Mucosa of stomach (tissue), 1 donor: ENCODE results near the gene RHOG.
"Not testable (repeated sequence)": the region's sequence is repeated elsewhere in the genome, so short reads cannot be mapped to it uniquely, and the experiment has no call there.

ENCODE experiments used
- H3K27me3 ChIP-seq: one replicate; pipeline ENCODE4 v1.7.0; 2013; ENCODE audit warnings: mild to moderate bottlenecking, low read length; ENCODE audit not compliant: control insufficient read depth, insufficient read depth
- H3K36me3 ChIP-seq: one replicate; pipeline ENCODE4 v1.7.0; 2013; ENCODE audit warnings: low read length; ENCODE audit not compliant: control insufficient read depth, insufficient read depth
- H3K4me1 ChIP-seq: one replicate; pipeline ENCODE4 v1.7.0; 2013; ENCODE audit warnings: mild to moderate bottlenecking, low read length; ENCODE audit not compliant: control insufficient read depth, insufficient read depth
- H3K4me3 ChIP-seq: one replicate; pipeline ENCODE4 v1.7.0; 2013; ENCODE audit warnings: low read length
- H3K9ac ChIP-seq: one replicate; pipeline ENCODE4 v1.7.0; 2013; ENCODE audit warnings: mild to moderate bottlenecking, low read length, moderate library complexity
- H3K9me3 ChIP-seq: one replicate; pipeline ENCODE4 v1.7.0; 2013; ENCODE audit warnings: mild to moderate bottlenecking, low read length, moderate library complexity; ENCODE audit not compliant: control insufficient read depth
- donor health status: Pancreatic carcinoma.

RHOG gene

GRCh38 chr11:3796801-3797328 is 43.9 kb downstream of the RHOG start:
- Histone ChIP-seq H3K9ac (peak overlapping the region; percentile 98), H3K27me3 (no peaks in the 10 kb centered on the region), H3K36me3 (no peaks in the 10 kb centered on the region), H3K4me3 (peak overlapping the region; percentile 82), H3K4me1 (peaks cover 18% of the 10 kb centered on the region), H3K9me3 (no peaks in the 10 kb centered on the region)

GRCh38 chr11:3796346-3796745 is 44.4 kb downstream of the RHOG start:
- H3K4me3 ChIP-seq: peak overlapping the region; percentile 82
- H3K9ac ChIP-seq: peak overlapping the region; percentile 98
- no peaks in the 10 kb centered on the region for H3K27me3 ChIP-seq
- H3K36me3 ChIP-seq: no peaks in the 10 kb centered on the region
- no peaks in the 10 kb centered on the region for H3K9me3 ChIP-seq
- peaks cover 18% of the 10 kb centered on the region for H3K4me1 ChIP-seq

- Histone ChIP-seq H3K9me3 (no peaks in the 10 kb centered on the region), H3K4me3 (peak overlapping the region; percentile 82)
Measured at GRCh38 chr11:3796002-3796311, 44.8 kb downstream of the RHOG start.

DNA sequence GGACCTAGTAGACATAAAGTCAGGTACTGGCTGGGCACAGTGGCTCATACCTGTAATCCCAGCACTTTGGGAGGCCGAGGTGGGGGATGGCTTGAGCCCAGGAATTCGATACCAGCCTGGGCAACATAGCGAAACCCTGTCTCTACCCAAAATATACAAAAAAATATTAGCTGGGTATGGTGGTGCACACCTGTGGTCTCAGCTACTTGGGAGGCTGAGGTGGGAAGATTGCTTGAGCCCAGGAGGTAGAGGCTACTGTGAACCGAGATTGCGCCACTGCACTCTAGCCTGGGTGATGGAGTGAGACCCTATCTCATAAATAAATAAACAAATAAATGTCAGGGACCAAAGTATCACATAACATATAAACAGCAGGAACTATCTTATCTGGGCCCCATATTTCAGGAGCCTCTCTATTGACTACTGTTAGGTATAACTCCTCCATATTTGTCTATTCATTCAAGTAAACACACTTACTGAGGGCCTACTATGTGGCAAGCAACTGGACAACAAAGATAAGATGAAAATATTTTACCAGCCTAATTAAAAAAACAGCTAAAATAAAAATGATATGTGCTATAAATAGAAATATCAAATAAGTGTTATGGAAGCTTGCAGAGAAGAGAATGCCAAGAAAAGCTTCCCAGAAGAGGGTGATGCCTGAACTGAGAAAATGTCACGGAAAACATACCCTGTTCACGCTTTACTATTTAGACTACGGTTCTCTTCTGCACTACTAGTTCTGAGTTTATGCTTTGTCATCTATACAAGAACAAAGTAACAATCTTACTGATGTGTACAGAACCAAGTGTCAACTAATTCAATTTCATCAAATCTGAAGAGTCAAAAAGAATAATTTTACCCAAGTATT is 45.4 kb downstream of the RHOG start:
- Histone ChIP-seq H3K4me1 (peaks cover 18% of the 10 kb centered on the region), H3K9me3 (no peaks in the 10 kb centered on the region), H3K36me3 (no peaks in the 10 kb centered on the region), H3K27me3 (no peaks in the 10 kb centered on the region), H3K9ac (peak overlapping the region; percentile 98), H3K4me3 (no peak overlapping the region)

More at GRCh38 chr11:3796002-3796311, 44.8 kb downstream of the RHOG start:
- Histone ChIP-seq H3K27me3 (no peaks in the 10 kb centered on the region), H3K9ac (peak overlapping the region; percentile 98), H3K4me1 (peaks cover 18% of the 10 kb centered on the region), H3K36me3 (no peaks in the 10 kb centered on the region)

- H3K36me3 ChIP-seq, H3K27me3 ChIP-seq, H3K4me3 ChIP-seq, H3K9me3 ChIP-seq, H3K9ac ChIP-seq: not testable (repeated sequence)
- H3K4me1 ChIP-seq: peaks cover 18% of the 10 kb centered on the region
Measured at GRCh38 chr11:3794387-3794786, 46.4 kb downstream of the RHOG start.

DNA sequence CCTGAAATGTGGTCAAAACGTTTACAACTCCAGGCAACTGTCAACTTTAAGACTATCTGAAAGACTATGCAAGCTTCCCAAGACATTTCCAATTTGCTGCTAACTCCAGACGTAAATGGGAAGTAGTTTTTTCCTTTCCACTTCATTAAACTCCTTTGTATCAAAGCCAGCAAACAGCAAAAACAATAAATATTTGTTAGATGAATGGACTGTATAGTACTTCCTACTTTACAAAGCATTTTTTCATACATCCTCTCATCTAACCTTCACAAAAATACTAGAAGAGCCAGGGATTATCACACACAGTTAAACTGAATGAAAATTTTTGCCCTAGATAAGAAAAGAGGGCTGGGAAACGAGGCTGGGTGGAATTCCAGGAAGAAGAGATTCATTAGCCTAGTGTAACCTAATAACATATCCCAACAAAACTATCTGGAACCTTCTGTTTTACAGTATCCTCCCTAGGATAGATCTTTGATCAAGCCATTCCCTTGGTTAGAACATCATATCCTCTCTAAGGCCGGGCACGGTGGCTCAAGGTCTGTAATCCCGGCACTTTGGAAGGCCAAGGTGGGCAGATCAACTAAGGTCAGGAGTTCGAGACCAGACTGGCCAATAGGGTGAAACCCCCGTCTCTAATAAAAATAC is 53.9 kb downstream of the RHOG start:
- Histone ChIP-seq H3K9ac (no peak overlapping the region), H3K4me3 (no peak overlapping the region), H3K36me3 (no peaks in the 10 kb centered on the region), H3K4me1 (peaks cover 5% of the 10 kb centered on the region), H3K9me3 (no peaks in the 10 kb centered on the region), H3K27me3 (no peaks in the 10 kb centered on the region)

- H3K27me3 ChIP-seq: no peaks in the 10 kb centered on the region
- no peaks in the 10 kb centered on the region for H3K9me3 ChIP-seq
- H3K36me3 ChIP-seq: no peaks in the 10 kb centered on the region
- H3K9ac ChIP-seq: no peak overlapping the region
- H3K4me1 ChIP-seq: peaks cover 5% of the 10 kb centered on the region
- no peak overlapping the region for H3K4me3 ChIP-seq
Measured at GRCh38 chr11:3783611-3784010, 57.1 kb downstream of the RHOG start.

- no peaks in the 10 kb centered on the region for H3K36me3 ChIP-seq
- H3K9me3 ChIP-seq: no peaks in the 10 kb centered on the region
- H3K4me1 ChIP-seq: peaks cover 5% of the 10 kb centered on the region
Measured at GRCh38 chr11:3782963-3783362, 57.8 kb downstream of the RHOG start.

GRCh38 chr11:3781423-3781822 is 59.3 kb downstream of the RHOG start:
- Histone ChIP-seq H3K9ac (no peak overlapping the region), H3K27me3 (no peaks in the 10 kb centered on the region), H3K9me3 (no peaks in the 10 kb centered on the region), H3K36me3 (no peaks in the 10 kb centered on the region), H3K4me3 (no peak overlapping the region), H3K4me1 (no peaks in the 10 kb centered on the region)

More at GRCh38 chr11:3782963-3783362, 57.8 kb downstream of the RHOG start:
- H3K27me3 ChIP-seq: no peaks in the 10 kb centered on the region
- H3K9ac ChIP-seq: no peak overlapping the region
- H3K4me3 ChIP-seq: no peak overlapping the region
